ENCODE results near the gene SOWAHA.

DNA sequence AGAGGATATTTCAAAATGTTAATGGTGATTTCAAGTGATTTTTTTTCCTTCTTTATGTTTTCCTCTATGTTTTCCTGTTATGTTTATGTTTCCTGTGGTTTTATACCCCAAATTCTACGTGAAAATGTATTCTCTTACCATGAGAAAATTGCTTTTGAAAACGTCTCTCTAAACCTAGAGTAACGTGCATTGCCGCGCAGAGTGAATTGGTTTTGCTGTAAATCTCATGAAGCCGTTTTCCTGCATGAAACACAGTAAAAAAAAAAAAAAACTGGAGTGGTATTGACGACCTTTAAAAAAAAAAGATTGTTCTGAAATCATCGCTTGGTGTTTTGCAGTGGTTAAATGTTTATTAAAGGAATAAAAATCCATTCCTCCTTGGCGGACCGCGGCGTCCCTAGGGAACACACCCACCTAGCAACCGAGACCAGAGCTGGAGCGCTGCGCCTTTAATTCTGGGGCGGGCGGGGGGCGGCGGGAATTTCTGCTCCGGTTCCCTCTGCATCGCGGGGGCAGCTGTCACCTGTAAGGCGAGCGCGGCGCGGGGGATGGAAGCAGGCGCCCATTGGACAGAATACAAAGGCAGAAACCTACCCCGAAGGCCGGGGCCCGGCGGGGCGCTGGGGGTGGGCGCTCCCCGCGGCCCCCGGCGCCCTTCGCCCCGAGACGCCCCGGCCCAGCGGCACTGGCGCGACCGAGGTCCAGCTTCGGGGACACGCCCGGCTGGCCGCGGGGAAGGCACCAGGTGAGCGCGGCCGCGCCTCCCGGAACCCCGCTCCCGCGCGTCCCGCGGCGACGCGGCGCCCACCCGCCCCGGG lies at the start of gene SOWAHA:
- TF ChIP-seq POLR2A (IDR thresholded peaks at IDR 0.05) (no peak), EP300 (IDR thresholded peaks at IDR 0.05) (no peak)
- TF ChIP-seq, protein P1, sequence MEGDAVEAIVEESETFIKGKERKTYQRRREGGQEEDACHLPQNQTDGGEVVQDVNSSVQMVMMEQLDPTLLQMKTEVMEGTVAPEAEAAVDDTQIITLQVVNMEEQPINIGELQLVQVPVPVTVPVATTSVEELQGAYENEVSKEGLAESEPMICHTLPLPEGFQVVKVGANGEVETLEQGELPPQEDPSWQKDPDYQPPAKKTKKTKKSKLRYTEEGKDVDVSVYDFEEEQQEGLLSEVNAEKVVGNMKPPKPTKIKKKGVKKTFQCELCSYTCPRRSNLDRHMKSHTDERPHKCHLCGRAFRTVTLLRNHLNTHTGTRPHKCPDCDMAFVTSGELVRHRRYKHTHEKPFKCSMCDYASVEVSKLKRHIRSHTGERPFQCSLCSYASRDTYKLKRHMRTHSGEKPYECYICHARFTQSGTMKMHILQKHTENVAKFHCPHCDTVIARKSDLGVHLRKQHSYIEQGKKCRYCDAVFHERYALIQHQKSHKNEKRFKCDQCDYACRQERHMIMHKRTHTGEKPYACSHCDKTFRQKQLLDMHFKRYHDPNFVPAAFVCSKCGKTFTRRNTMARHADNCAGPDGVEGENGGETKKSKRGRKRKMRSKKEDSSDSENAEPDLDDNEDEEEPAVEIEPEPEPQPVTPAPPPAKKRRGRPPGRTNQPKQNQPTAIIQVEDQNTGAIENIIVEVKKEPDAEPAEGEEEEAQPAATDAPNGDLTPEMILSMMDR (IDR thresholded peaks at IDR 0.05) = no peak

Data from ovary (tissue), 3 donors.